GM12864 (cell line): ENCODE measurements around the gene TOM1.

Experiments used
- DNase-seq: peaks from one replicate; pipeline ENCODE4 v3.0.0-alpha.2; 2011; ENCODE audit warnings: low read depth
- H3K4me3 ChIP-seq: 2 replicates; pipeline ENCODE4 v1.5.1; 2011; ENCODE audit warnings: mild to moderate bottlenecking, low read depth, low read length, control low read depth
- CTCF ChIP-seq: IDR thresholded peaks from 2 replicates; pipeline ENCODE4 v1.5.1; 2011; ENCODE audit warnings: low read depth, mild to moderate bottlenecking, moderate library complexity, low read length, control low read depth, inconsistent platforms; ENCODE audit errors: missing control alignments

TOM1 gene

DNA sequence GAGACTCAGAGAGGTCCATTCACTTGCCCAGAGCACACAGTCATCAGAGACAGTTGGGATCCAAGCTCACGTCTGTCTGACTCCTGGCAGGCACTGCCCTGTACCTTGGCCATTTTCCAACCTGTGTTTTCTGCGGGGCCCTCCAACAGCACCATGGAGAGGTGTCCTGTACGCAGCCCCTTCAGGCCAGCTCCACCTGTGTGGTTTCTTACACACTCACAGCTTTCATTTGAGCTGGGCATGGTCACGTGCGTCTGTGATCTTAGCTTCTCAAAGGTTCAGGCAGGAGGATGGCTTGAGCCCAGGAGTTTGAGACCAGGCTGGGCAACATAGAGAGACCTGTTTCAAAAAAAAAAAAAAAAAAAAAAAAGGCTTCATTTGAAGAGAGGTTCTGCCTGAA is 24.4 kb downstream of the TOM1 start:
- no peak for TF ChIP-seq CTCF
- DNase-seq: no peak
- no peak overlapping the region for H3K4me3 ChIP-seq

DNA sequence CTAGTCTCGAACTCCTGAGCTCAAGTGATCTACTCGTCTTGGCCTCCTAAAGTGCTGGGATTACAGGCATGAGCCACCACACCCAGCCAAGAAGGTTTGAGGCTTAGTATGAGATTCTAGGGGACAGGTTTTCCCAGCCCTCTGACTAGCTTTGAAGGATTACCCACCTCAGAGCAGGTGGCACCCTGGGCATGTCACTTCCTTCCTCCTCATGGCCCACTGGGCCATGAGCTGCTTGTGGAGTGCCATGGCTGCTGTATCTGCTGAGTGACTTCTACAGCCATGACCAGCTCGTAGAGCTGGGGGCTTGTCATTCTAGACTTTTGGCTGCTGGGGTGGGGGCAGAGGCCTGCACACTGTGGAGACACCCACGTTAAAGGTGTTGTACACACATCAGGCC is 25.1 kb downstream of the TOM1 start:
- TF ChIP-seq CTCF: no peak
- H3K4me3 ChIP-seq: no peak overlapping the region
- no peak for DNase-seq

DNA sequence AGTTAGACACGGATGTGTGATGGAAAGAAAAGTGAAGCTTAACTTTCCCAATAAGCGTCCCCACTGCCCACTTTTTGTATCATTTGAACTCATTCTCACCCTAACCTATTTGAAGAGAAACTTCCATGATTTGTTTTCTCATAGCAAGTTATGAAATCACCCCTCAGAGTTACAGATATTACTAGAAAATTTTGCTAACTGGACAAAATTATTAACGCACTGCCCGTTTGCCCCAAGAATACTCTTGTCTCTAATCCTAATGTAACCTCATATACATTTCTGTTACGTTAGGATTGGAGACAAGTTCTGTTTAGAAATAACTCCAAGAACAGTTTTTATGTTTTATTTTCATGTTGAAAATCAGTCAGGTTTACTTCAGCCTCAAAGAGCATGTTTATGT is 25.5 kb downstream of the TOM1 start:
- no peak for TF ChIP-seq CTCF

GRCh38 chr22:35326854-35327562 is 27.3 kb downstream of the TOM1 start:
- no peak overlapping the region for H3K4me3 ChIP-seq
- TF ChIP-seq CTCF: no peak
- no peak for DNase-seq

More for the DNA sequence above, 25.5 kb downstream of the TOM1 start:
- no peak for DNase-seq
- no peak overlapping the region for H3K4me3 ChIP-seq

DNA sequence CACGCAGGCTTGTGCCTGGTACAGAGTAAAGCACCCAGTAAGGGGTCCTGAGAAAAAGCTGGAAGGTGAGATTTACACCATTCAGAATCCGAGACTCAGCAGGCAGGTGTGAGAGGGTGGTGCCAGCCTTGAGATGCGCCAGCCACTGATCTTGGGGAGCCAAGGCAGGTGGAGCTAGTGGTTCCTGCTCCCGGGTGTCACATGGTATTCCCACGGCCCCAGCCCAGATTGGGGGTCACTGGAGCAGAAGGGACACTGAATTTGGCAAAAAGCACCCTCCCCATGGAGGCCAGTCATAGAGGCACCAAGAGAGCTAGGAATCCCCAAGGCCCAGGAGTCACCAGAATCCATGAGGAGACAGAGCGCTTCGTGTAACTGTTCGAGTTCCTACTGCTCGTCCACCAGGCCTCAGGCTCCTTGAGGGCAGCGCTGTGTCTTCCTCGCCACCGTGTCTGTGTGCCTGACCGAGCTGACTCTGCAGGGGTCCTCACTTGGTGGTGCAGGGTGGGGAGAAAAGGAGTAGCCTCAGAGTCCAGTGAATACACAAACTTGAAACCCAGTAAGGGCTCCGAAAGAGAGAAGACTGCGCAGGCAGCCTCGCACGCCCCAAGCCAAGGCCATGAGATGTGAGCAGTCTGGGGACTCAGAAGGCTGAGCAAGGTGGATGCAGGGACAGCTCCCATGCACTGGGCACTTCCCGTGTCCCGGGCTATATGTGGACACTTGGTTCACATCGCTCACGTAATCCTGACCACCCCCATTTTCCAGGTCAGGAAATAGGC is 28.2 kb downstream of the TOM1 start:
- TF ChIP-seq CTCF: no peak
- DNase-seq: no peak
- H3K4me3 ChIP-seq: no peak overlapping the region

- TF ChIP-seq CTCF: no peak
- no peak for DNase-seq
- no peak overlapping the region for H3K4me3 ChIP-seq
These were observed 28.8 kb downstream of the TOM1 start for GRCh38 chr22:35328472-35328885.
